ENCODE results near the gene ENPP3. TPM values are rescaled to one million over a fixed set of nuclear protein-coding genes. Genes with fewer than 3 reads are reported as not detected.

Gene ENPP3
- total and polyA plus RNA-seq, 2 experiments from 2014 or later, result 0.98 to 2.7 TPM

DNA sequence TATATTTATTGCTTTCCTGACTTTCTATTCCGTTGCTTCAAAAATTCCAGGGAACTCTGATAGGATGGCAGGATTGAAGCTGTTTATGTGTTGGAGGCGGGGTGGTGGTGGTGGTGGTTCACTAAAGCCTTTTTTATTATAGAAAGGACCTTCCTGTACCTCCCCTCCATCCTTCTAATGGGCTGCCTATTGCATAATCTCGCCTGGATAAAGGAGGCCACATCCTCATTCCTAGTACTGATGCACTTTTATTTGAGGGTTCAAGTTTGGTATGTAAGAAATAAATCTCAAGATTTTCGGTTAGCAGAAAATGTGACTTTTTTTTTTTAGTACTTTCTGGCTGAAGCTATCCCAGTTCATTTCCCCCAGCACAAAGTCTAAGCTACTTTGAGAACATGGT is 92.4 kb downstream of the ENPP3 start:
- H3K4me2 ChIP-seq, result no peak overlapping the region
- H4K20me1 ChIP-seq (ENCODE audit: insufficient read depth, poor library complexity, severe bottlenecking), result no peaks in the 10 kb centered on the region
- H3K9me2 ChIP-seq (replicated peaks; ENCODE audit: insufficient read depth), result no peaks in the 10 kb centered on the region
- no peak overlapping the region for H2AFZ ChIP-seq
- TF ChIP-seq EZH2 (IDR thresholded peaks at IDR 0.05; ENCODE audit: borderline replicate concordance), result no peak
- no peak for TF ChIP-seq EZH2phosphoT487 (IDR thresholded peaks at IDR 0.05; ENCODE audit: low read depth, severe bottlenecking, unreplicated experiment)
- TF ChIP-seq, protein P1, sequence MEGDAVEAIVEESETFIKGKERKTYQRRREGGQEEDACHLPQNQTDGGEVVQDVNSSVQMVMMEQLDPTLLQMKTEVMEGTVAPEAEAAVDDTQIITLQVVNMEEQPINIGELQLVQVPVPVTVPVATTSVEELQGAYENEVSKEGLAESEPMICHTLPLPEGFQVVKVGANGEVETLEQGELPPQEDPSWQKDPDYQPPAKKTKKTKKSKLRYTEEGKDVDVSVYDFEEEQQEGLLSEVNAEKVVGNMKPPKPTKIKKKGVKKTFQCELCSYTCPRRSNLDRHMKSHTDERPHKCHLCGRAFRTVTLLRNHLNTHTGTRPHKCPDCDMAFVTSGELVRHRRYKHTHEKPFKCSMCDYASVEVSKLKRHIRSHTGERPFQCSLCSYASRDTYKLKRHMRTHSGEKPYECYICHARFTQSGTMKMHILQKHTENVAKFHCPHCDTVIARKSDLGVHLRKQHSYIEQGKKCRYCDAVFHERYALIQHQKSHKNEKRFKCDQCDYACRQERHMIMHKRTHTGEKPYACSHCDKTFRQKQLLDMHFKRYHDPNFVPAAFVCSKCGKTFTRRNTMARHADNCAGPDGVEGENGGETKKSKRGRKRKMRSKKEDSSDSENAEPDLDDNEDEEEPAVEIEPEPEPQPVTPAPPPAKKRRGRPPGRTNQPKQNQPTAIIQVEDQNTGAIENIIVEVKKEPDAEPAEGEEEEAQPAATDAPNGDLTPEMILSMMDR (IDR thresholded peaks at IDR 0.05; ENCODE audit: poor library complexity), result no peak
- no peaks in the 10 kb centered on the region for H3K79me2 ChIP-seq
- H3K27ac ChIP-seq, result no peak overlapping the region
- H3K27me3 ChIP-seq, result no peaks in the 10 kb centered on the region
- H3K36me3 ChIP-seq (replicated peaks; ENCODE audit: insufficient read depth, low read depth), result no peaks in the 10 kb centered on the region
- DNase-seq (ENCODE audit: low spot score), result no peak
- no peak overlapping the region for H3K4me3 ChIP-seq
- 81% methylated on average over 4 of the region's 4 CpGs for WGBS (ENCODE audit: low lambda C conversion rate, missing lambda C conversion rate)
- H3K9me3 ChIP-seq (ENCODE audit: low read depth), result no peaks in the 10 kb centered on the region
- no peaks in the 10 kb centered on the region for H3K4me1 ChIP-seq (ENCODE audit: insufficient read depth)

DNA sequence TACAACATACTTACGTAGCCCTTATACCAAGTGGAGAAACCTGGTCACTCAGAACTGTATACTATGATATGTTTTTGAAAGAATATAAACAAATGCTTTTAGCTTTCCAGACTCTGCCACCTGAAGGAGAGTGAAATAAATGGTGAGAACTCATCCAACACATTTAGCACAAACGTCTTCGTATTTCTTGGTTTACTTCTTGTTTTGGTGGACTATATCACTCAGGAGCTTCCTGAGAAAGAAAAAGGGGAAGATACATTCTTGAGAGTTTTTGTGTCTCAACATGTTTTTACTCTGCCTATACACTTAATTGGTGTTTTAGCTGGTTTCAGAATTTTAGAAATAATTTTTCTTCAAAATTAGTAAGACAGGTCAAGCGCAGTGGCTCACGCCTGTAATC is 93.2 kb downstream of the ENPP3 start:
- no peak for DNase-seq (ENCODE audit: low spot score)
- Histone ChIP-seq H3K36me3 (replicated peaks; ENCODE audit: insufficient read depth, low read depth) (no peaks in the 10 kb centered on the region), H3K9me2 (replicated peaks; ENCODE audit: insufficient read depth) (no peaks in the 10 kb centered on the region), H2AFZ (no peak overlapping the region), H3K27ac (no peak overlapping the region), H3K79me2 (no peaks in the 10 kb centered on the region), H3K4me1 (ENCODE audit: insufficient read depth) (no peaks in the 10 kb centered on the region), H3K9me3 (ENCODE audit: low read depth) (no peaks in the 10 kb centered on the region), H3K4me2 (no peak overlapping the region), H3K4me3 (no peak overlapping the region), H3K27me3 (no peaks in the 10 kb centered on the region), H4K20me1 (ENCODE audit: insufficient read depth, poor library complexity, severe bottlenecking) (no peaks in the 10 kb centered on the region)
- TF ChIP-seq EZH2phosphoT487 (IDR thresholded peaks at IDR 0.05; ENCODE audit: low read depth, severe bottlenecking, unreplicated experiment), result no peak
- TF ChIP-seq EZH2 (IDR thresholded peaks at IDR 0.05; ENCODE audit: borderline replicate concordance), result no peak
- TF ChIP-seq, protein P1 (IDR thresholded peaks at IDR 0.05; ENCODE audit: poor library complexity), result no peak
- 93% methylated on average over 5 of the region's 5 CpGs for WGBS (ENCODE audit: low lambda C conversion rate, missing lambda C conversion rate)

DNA sequence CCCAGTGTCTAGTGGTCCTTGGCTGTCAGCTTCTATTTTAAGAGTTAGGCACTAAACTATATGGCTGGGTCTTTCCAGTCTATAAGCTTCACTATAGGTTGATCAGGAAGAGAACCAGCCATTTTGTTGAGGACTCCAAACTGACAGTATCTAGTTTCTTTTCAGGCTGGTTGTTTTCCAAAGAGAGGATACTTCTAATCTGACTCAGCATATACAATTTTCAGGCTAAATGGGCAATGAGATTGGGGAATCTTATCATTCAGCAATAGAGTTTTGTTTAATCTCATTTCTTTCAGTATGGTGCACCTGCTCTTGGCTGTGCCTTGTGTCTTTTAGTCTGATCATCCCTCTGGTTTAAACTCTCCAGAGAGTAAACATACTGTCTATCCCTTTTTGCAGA is 94.1 kb downstream of the ENPP3 start:
- H3K9me3 ChIP-seq (ENCODE audit: low read depth), result no peaks in the 10 kb centered on the region
- no peaks in the 10 kb centered on the region for H3K36me3 ChIP-seq (replicated peaks; ENCODE audit: insufficient read depth, low read depth)
- no peaks in the 10 kb centered on the region for H3K4me1 ChIP-seq (ENCODE audit: insufficient read depth)
- no peak for DNase-seq (ENCODE audit: low spot score)
- no peaks in the 10 kb centered on the region for H3K27me3 ChIP-seq
- no peak for TF ChIP-seq EZH2 (IDR thresholded peaks at IDR 0.05; ENCODE audit: borderline replicate concordance)
- TF ChIP-seq, protein P1 (IDR thresholded peaks at IDR 0.05; ENCODE audit: poor library complexity), result no peak
- TF ChIP-seq EZH2phosphoT487 (IDR thresholded peaks at IDR 0.05; ENCODE audit: low read depth, severe bottlenecking, unreplicated experiment), result no peak
- H3K27ac ChIP-seq, result no peak overlapping the region
- no peaks in the 10 kb centered on the region for H3K9me2 ChIP-seq (replicated peaks; ENCODE audit: insufficient read depth)
- H3K4me2 ChIP-seq, result no peak overlapping the region
- no peak overlapping the region for H2AFZ ChIP-seq
- H4K20me1 ChIP-seq (ENCODE audit: insufficient read depth, poor library complexity, severe bottlenecking), result no peaks in the 10 kb centered on the region
- H3K4me3 ChIP-seq, result no peak overlapping the region
- H3K79me2 ChIP-seq, result no peaks in the 10 kb centered on the region

All from hepatocyte (in vitro differentiated cells).